Effector memory CD4-positive, alpha-beta T cell (primary cell): ENCODE measurements around the gene ABCB11.

Experiments
- DNase-seq, 3 donors: peaks; one replicate each; pipeline ENCODE4 v3.0.0-alpha.2; 2020
- H3K27ac ChIP-seq: 2 replicates; pipeline ENCODE4 v1.7.0; 2013; ENCODE audit warnings: mild to moderate bottlenecking, low read length, moderate library complexity; ENCODE audit not compliant: insufficient read depth, poor library complexity, severe bottlenecking
- H3K27me3 ChIP-seq: replicated peaks from 2 replicates; pipeline ENCODE4 v1.7.0; 2013; ENCODE audit warnings: mild to moderate bottlenecking, low read length; ENCODE audit not compliant: insufficient read depth, control insufficient read depth, poor library complexity, severe bottlenecking
- H3K36me3 ChIP-seq: 2 replicates; pipeline ENCODE4 v1.7.0; 2013; ENCODE audit warnings: mild to moderate bottlenecking, low read length, moderate library complexity; ENCODE audit not compliant: control insufficient read depth, insufficient read depth
- H3K4me1 ChIP-seq: 2 replicates; pipeline ENCODE4 v1.7.0; 2013; ENCODE audit warnings: low read length, mild to moderate bottlenecking; ENCODE audit not compliant: control insufficient read depth, insufficient read depth, poor library complexity, severe bottlenecking
- H3K4me3 ChIP-seq: 2 replicates; pipeline ENCODE4 v1.7.0; 2013; ENCODE audit warnings: low read length, low read depth, mild to moderate bottlenecking; ENCODE audit not compliant: insufficient read depth, poor library complexity, severe bottlenecking
- H3K9me3 ChIP-seq: 2 replicates; pipeline ENCODE4 v1.7.0; 2013; ENCODE audit warnings: mild to moderate bottlenecking, low read length, moderate library complexity; ENCODE audit not compliant: control insufficient read depth
- total RNA-seq, 3 donors: gene quantifications; one replicate each; lab custom pipeline; 2026; lab: John Stamatoyannopoulos, UW

ABCB11 gene
- total RNA-seq: 0 to 0.17 (median 0) reads per million in 3 donors

GRCh38 chr2:169031202-169031601 is at the start of gene ABCB11:
Gene ABCB11 (minus strand): TSS chr2:169031324. CDS start chr2:169018125, 13,199 bp downstream.
- Histone ChIP-seq H3K4me1 (no peaks in the 10 kb centered on the region), H3K36me3 (no peaks in the 10 kb centered on the region), H3K4me3 (no peak within 1 kb of the TSS), H3K9me3 (no peaks in the 10 kb centered on the region), H3K27ac (no peak within 1 kb of the TSS), H3K27me3 (no peaks in the 10 kb centered on the region)
- DNase-seq: no peak

- no peaks in the 10 kb centered on the region for H3K27me3 ChIP-seq
- DNase-seq: no peak
- H3K36me3 ChIP-seq: no peaks in the 10 kb centered on the region
- H3K27ac ChIP-seq: no peak overlapping the region
- no peaks in the 10 kb centered on the region for H3K9me3 ChIP-seq
- H3K4me3 ChIP-seq: no peak overlapping the region
- H3K4me1 ChIP-seq: no peaks in the 10 kb centered on the region
These were observed 49.3 kb upstream of the ABCB11 start for GRCh38 chr2:169080250-169081069.

- Histone ChIP-seq H3K36me3 (no peaks in the 10 kb centered on the region), H3K4me3 (no peak overlapping the region), H3K4me1 (no peaks in the 10 kb centered on the region), H3K9me3 (no peaks in the 10 kb centered on the region), H3K27me3 (no peaks in the 10 kb centered on the region), H3K27ac (no peak overlapping the region)
- DNase-seq: no peak
These were observed 46.6 kb upstream of the ABCB11 start for GRCh38 chr2:169077674-169078240.

GRCh38 chr2:169073963-169074751 is 43.0 kb upstream of the ABCB11 start:
- DNase-seq: no peak
- no peaks in the 10 kb centered on the region for H3K9me3 ChIP-seq
- no peaks in the 10 kb centered on the region for H3K27me3 ChIP-seq
- H3K4me1 ChIP-seq: no peaks in the 10 kb centered on the region
- no peaks in the 10 kb centered on the region for H3K36me3 ChIP-seq
- H3K27ac ChIP-seq: no peak overlapping the region
- H3K4me3 ChIP-seq: no peak overlapping the region

GRCh38 chr2:169073211-169073962 is 42.3 kb upstream of the ABCB11 start:
- no peak for DNase-seq
- Histone ChIP-seq H3K36me3 (no peaks in the 10 kb centered on the region), H3K4me1 (no peaks in the 10 kb centered on the region), H3K9me3 (no peaks in the 10 kb centered on the region), H3K27me3 (no peaks in the 10 kb centered on the region), H3K4me3 (no peak overlapping the region), H3K27ac (no peak overlapping the region)

- Histone ChIP-seq H3K36me3 (no peaks in the 10 kb centered on the region), H3K27me3 (no peaks in the 10 kb centered on the region), H3K27ac (no peak overlapping the region), H3K9me3 (no peaks in the 10 kb centered on the region), H3K4me1 (no peaks in the 10 kb centered on the region), H3K4me3 (no peak overlapping the region)
- no peak for DNase-seq
These were observed 41.2 kb upstream of the ABCB11 start for GRCh38 chr2:169072163-169072925.

- H3K9me3 ChIP-seq: no peaks in the 10 kb centered on the region
- no peak overlapping the region for H3K4me3 ChIP-seq
- no peaks in the 10 kb centered on the region for H3K36me3 ChIP-seq
- no peaks in the 10 kb centered on the region for H3K27me3 ChIP-seq
- DNase-seq: no peak
- no peak overlapping the region for H3K27ac ChIP-seq
- H3K4me1 ChIP-seq: no peaks in the 10 kb centered on the region
These were observed 40.3 kb upstream of the ABCB11 start for GRCh38 chr2:169071455-169071854.

GRCh38 chr2:169069833-169070232 is 38.7 kb upstream of the ABCB11 start:
- Histone ChIP-seq H3K9me3 (no peaks in the 10 kb centered on the region), H3K36me3 (no peaks in the 10 kb centered on the region), H3K27me3 (no peaks in the 10 kb centered on the region), H3K27ac (no peak overlapping the region), H3K4me1 (no peaks in the 10 kb centered on the region), H3K4me3 (no peak overlapping the region)
- DNase-seq: no peak

- Histone ChIP-seq H3K4me3 (no peak within 1 kb of the TSS), H3K36me3 (no peaks in the 10 kb centered on the region), H3K27ac (no peak within 1 kb of the TSS), H3K9me3 (no peaks in the 10 kb centered on the region), H3K4me1 (no peaks in the 10 kb centered on the region), H3K27me3 (no peaks in the 10 kb centered on the region)
- no peak for DNase-seq
These were observed 38.2 kb upstream of the ABCB11 start, which contains the start of gene DHRS9 for GRCh38 chr2:169069341-169069740. Gene DHRS9 (plus strand): TSS chr2:169069563. CDS start chr2:169081582, 12,019 bp downstream.
